ENCODE measurements around the gene DKK3. TPM values are rescaled to one million over a fixed set of nuclear protein-coding genes. Genes with fewer than 3 reads are reported as not detected.

Gene DKK3
- total and polyA plus RNA-seq, 4 donors = 3.1 to 9.9 (median 7.1) TPM

DNA sequence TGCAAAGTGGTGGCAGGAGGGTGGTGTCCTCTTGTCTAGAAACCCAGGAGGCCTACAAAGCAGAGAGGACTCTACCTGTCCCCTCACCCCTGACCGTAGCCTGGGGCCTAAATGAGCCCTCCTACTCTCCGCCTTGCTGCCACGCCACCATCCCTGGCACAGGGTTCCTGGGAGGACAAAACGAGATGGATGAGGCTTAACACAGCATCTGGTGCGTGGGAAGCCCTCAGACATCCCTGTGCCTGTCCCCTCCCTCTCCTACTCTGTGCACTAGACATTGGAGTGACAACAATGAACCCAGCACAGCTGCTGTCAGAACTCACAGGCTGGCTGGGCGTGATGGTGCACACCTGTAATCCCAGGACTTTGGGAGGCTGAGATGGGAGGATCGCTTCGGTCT, 36.4 kb upstream of the DKK3 start:
- TF ChIP-seq JUND (IDR thresholded peaks at IDR 0.05) = no peak
- TF ChIP-seq, protein P1, sequence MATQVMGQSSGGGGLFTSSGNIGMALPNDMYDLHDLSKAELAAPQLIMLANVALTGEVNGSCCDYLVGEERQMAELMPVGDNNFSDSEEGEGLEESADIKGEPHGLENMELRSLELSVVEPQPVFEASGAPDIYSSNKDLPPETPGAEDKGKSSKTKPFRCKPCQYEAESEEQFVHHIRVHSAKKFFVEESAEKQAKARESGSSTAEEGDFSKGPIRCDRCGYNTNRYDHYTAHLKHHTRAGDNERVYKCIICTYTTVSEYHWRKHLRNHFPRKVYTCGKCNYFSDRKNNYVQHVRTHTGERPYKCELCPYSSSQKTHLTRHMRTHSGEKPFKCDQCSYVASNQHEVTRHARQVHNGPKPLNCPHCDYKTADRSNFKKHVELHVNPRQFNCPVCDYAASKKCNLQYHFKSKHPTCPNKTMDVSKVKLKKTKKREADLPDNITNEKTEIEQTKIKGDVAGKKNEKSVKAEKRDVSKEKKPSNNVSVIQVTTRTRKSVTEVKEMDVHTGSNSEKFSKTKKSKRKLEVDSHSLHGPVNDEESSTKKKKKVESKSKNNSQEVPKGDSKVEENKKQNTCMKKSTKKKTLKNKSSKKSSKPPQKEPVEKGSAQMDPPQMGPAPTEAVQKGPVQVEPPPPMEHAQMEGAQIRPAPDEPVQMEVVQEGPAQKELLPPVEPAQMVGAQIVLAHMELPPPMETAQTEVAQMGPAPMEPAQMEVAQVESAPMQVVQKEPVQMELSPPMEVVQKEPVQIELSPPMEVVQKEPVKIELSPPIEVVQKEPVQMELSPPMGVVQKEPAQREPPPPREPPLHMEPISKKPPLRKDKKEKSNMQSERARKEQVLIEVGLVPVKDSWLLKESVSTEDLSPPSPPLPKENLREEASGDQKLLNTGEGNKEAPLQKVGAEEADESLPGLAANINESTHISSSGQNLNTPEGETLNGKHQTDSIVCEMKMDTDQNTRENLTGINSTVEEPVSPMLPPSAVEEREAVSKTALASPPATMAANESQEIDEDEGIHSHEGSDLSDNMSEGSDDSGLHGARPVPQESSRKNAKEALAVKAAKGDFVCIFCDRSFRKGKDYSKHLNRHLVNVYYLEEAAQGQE (IDR thresholded peaks at IDR 0.05) = no peak

DNA sequence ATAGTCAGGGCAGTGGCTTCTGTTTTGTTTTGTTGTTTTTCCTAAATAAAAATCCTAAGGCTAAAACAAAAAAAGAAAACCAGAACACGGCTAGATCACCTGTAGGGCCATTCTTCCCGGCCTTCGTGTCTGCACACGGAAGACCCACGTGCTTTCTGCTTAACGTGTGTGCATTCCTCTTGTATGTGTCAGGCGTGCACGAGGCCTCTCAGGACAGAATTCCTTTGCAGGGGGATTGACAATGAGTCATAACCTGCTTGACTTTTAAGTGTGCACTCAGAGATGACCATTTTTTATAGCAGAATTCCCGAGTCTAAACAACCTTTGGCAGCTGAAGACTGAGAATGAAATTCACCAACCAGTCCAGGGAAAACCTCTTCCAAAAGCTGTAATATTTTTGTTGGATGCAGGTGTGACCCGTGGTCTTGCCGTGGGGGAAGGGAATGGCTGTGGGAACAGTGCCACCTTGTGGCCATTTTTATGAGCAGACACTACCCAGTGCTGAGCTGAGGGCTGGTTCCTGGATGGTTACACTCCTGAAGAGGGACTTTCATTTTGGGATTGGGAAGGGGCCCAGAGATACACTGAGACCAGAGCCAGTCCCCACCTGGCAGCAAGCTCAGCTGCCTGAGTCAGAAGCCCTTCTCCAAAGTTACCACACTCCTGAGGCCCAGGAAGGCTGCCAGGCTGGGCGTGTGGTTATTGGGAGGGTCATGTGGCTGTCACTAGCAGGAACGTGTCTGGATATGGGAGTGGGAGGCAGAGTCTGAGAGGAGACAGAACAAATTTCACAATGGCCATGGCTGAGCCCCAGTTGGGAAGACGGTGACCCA, 35.7 kb upstream of the DKK3 start:
- Histone ChIP-seq H3K4me3 (ENCODE audit: low read depth in 1 of 3, low read length in 3 of 3) (peak overlapping the region in 1 of 3 donors; percentile 11), H3K4me1 (ENCODE audit: control insufficient read depth in 4 of 4, insufficient read depth in 4 of 4, low read length in 3 of 4) (peaks cover 6 to 15% (median 9%) of the 10 kb centered on the region in 4 donors), H3K9ac (ENCODE audit: low read depth in 1 of 2, low read length in 2 of 2) (no peak overlapping the region), H3K9me3 (ENCODE audit: control insufficient read depth in 4 of 4, low read length in 3 of 4) (no peaks in the 10 kb centered on the region), H3K36me3 (ENCODE audit: control insufficient read depth in 4 of 4, insufficient read depth in 3 of 4, low read depth in 1 of 4, low read length in 3 of 4) (no peaks in the 10 kb centered on the region), H3K27me3 (ENCODE audit: control insufficient read depth in 4 of 4, insufficient read depth in 4 of 4, low read length in 3 of 4) (no peaks in the 10 kb centered on the region), H3K27ac (ENCODE audit: low read depth in 1 of 2, low read length in 2 of 2) (peak overlapping the region; percentile 46 to 74)
- TF ChIP-seq RXRA (IDR thresholded peaks at IDR 0.05) (peak; percentile 2 to 35), JUND (IDR thresholded peaks at IDR 0.05) (peak; percentile 74 to 89), TAF1 (conservative IDR thresholded peaks at IDR 0.05) (no peak), FOXA2 (IDR thresholded peaks at IDR 0.05) (no peak), RAD21 (IDR thresholded peaks at IDR 0.05) (peak; percentile 98 to 100), NR2F2 (IDR thresholded peaks at IDR 0.05) (no peak), EGR1 (IDR thresholded peaks at IDR 0.05; ENCODE audit: low read depth in 2 of 2) (no peak), HNF4A (conservative IDR thresholded peaks at IDR 0.05) (peak; percentile 36 to 42), GABPA (IDR thresholded peaks at IDR 0.05 in 1 of 2, conservative IDR thresholded peaks at IDR 0.05 in 1 of 2) (no peak), SP1 (IDR thresholded peaks at IDR 0.05) (peak; percentile 35)
- TF ChIP-seq, protein P2, sequence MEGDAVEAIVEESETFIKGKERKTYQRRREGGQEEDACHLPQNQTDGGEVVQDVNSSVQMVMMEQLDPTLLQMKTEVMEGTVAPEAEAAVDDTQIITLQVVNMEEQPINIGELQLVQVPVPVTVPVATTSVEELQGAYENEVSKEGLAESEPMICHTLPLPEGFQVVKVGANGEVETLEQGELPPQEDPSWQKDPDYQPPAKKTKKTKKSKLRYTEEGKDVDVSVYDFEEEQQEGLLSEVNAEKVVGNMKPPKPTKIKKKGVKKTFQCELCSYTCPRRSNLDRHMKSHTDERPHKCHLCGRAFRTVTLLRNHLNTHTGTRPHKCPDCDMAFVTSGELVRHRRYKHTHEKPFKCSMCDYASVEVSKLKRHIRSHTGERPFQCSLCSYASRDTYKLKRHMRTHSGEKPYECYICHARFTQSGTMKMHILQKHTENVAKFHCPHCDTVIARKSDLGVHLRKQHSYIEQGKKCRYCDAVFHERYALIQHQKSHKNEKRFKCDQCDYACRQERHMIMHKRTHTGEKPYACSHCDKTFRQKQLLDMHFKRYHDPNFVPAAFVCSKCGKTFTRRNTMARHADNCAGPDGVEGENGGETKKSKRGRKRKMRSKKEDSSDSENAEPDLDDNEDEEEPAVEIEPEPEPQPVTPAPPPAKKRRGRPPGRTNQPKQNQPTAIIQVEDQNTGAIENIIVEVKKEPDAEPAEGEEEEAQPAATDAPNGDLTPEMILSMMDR (IDR thresholded peaks at IDR 0.05; ENCODE audit: low read depth, low read length, missing input control) = peak; percentile 93
- TF ChIP-seq, protein P3, sequence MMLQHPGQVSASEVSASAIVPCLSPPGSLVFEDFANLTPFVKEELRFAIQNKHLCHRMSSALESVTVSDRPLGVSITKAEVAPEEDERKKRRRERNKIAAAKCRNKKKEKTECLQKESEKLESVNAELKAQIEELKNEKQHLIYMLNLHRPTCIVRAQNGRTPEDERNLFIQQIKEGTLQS (IDR thresholded peaks at IDR 0.05) = peak; percentile 27
- TF ChIP-seq, protein P1 (IDR thresholded peaks at IDR 0.05) = peak; percentile 19
- TF ChIP-seq, protein P4, sequence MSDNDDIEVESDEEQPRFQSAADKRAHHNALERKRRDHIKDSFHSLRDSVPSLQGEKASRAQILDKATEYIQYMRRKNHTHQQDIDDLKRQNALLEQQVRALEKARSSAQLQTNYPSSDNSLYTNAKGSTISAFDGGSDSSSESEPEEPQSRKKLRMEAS (IDR thresholded peaks at IDR 0.05) = peak; percentile 87
- peak; percentile 79 for DNase-seq (ENCODE audit: low spot score)
- 16% methylated on average over 14 of the region's 14 CpGs for WGBS

More for the DNA sequence above, 36.4 kb upstream of the DKK3 start:
- DNase-seq (ENCODE audit: low spot score) = no peak
- no peaks in the 10 kb centered on the region for H3K36me3 ChIP-seq (ENCODE audit: control insufficient read depth in 4 of 4, insufficient read depth in 3 of 4, low read depth in 1 of 4, low read length in 3 of 4)
- no peak overlapping the region for H3K4me3 ChIP-seq (ENCODE audit: low read depth in 1 of 3, low read length in 3 of 3)
- no peak overlapping the region for H3K9ac ChIP-seq (ENCODE audit: low read depth in 1 of 2, low read length in 2 of 2)
- 87% methylated on average over 8 of the region's 8 CpGs for WGBS
- peaks cover 9 to 16% (median 13%) of the 10 kb centered on the region in 4 donors for H3K4me1 ChIP-seq (ENCODE audit: control insufficient read depth in 4 of 4, insufficient read depth in 4 of 4, low read length in 3 of 4)
- H3K9me3 ChIP-seq (ENCODE audit: control insufficient read depth in 4 of 4, low read length in 3 of 4) = no peaks in the 10 kb centered on the region
- H3K27me3 ChIP-seq (ENCODE audit: control insufficient read depth in 4 of 4, insufficient read depth in 4 of 4, low read length in 3 of 4) = no peaks in the 10 kb centered on the region
- H3K27ac ChIP-seq (ENCODE audit: low read depth in 1 of 2, low read length in 2 of 2) = peak overlapping the region; percentile 46 to 74
